GM23338 (cell line): ENCODE measurements around the gene PTGDS. TPM values are rescaled to one million over a fixed set of nuclear protein-coding genes. Genes with fewer than 3 reads are reported as not detected.

Experiments used
- ATAC-seq: fragments of 200-7000 bp; cut with Tn5 transposase; 3 replicates; pipeline ENCODE4 v1.9.1; 2020
- DNase-seq: peaks from one replicate; pipeline ENCODE4 v3.0.0-alpha.2; 2015; ENCODE audit warnings: low spot score
- H2AFZ ChIP-seq: fragments of 200-600 bp; sonication (generic); 2 replicates; pipeline ENCODE4 v1.8.0; 2016; ENCODE audit warnings: antibody characterized with exemption, mild to moderate bottlenecking, moderate library complexity
- H3F3A ChIP-seq: fragments of 200-600 bp; sonication (generic); replicated peaks from 2 replicates; pipeline ENCODE4 v1.8.0; 2017; ENCODE audit warnings: antibody characterized with exemption, mixed run types, low read depth
- H3K27ac ChIP-seq: fragments of 200-600 bp; sonication (generic); 2 replicates; pipeline ENCODE4 v1.6.1; 2016; ENCODE audit warnings: low read depth
- H3K27me3 ChIP-seq: fragments of 200-600 bp; sonication (generic); 2 replicates; pipeline ENCODE4 v1.8.0; 2016; ENCODE audit warnings: mild to moderate bottlenecking, mixed run types, moderate library complexity; ENCODE audit not compliant: insufficient read depth
- H3K36me3 ChIP-seq: fragments of 200-600 bp; sonication (generic); 2 replicates; pipeline ENCODE4 v1.8.0; 2016; ENCODE audit warnings: mild to moderate bottlenecking; ENCODE audit not compliant: insufficient read depth
- H3K4me1 ChIP-seq: fragments of 200-600 bp; sonication (generic); 2 replicates; pipeline ENCODE4 v1.8.0; 2016; ENCODE audit warnings: mild to moderate bottlenecking, moderate library complexity; ENCODE audit not compliant: insufficient read depth
- H3K4me2 ChIP-seq: fragments of 200-600 bp; sonication (generic); 2 replicates; pipeline ENCODE4 v1.7.1; 2017; ENCODE audit warnings: mixed run types
- H3K4me3 ChIP-seq: fragments of 200-600 bp; sonication (generic); 2 replicates; pipeline ENCODE4 v1.6.1; 2016; ENCODE audit warnings: mixed run types
- H3K79me2 ChIP-seq: fragments of 200-600 bp; sonication (generic); replicated peaks from 2 replicates; pipeline ENCODE4 v1.8.0; 2017; ENCODE audit warnings: mild to moderate bottlenecking; ENCODE audit not compliant: insufficient read depth
- H3K9me2 ChIP-seq: fragments of 200-600 bp; sonication (generic); 2 replicates; pipeline ENCODE4 v1.8.0; 2017; ENCODE audit not compliant: insufficient read depth
- H4K20me1 ChIP-seq: fragments of 200-600 bp; sonication (generic); replicated peaks from 2 replicates; pipeline ENCODE4 v1.8.0; 2017; ENCODE audit warnings: mild to moderate bottlenecking; ENCODE audit not compliant: insufficient read depth
- H3K27ac Mint-ChIP-seq: 2 replicates; pipeline ENCODE4 v1.8.0; 2020; ENCODE audit warnings: inconsistent platforms, mild to moderate bottlenecking, moderate library complexity, mixed read lengths
- H3K27me3 Mint-ChIP-seq: 3 replicates; pipeline ENCODE4 v1.8.0; 2022; ENCODE audit warnings: low read depth, mild to moderate bottlenecking, moderate library complexity, mixed read lengths, inconsistent platforms; ENCODE audit not compliant: insufficient read depth, poor library complexity
- H3K36me3 Mint-ChIP-seq: 3 replicates; pipeline ENCODE4 v1.8.0; 2021; ENCODE audit warnings: low read depth, mild to moderate bottlenecking, inconsistent platforms, moderate library complexity, mixed read lengths
- H3K4me1 Mint-ChIP-seq: 3 replicates; pipeline ENCODE4 v1.8.0; 2020; ENCODE audit warnings: mild to moderate bottlenecking, inconsistent platforms, mixed read lengths
- H3K4me3 Mint-ChIP-seq: 3 replicates; pipeline ENCODE4 v1.8.0; 2021; ENCODE audit warnings: moderate library complexity, mild to moderate bottlenecking, inconsistent platforms, mixed read lengths
- H3K9me3 Mint-ChIP-seq: 3 replicates; pipeline ENCODE4 v1.8.0; 2020; ENCODE audit warnings: moderate library complexity, mild to moderate bottlenecking, inconsistent platforms, mixed read lengths
- CREB1 ChIP-seq: fragments of 250-450 bp; sonication (Bioruptor Pico); IDR thresholded peaks from 2 replicates; pipeline ENCODE4 v1.5.0; 2020; ENCODE audit warnings: low read depth, mild to moderate bottlenecking, moderate library complexity
- CTCF ChIP-seq, 2 experiments: fragments of 200-600 bp in 1 of 2; sonication (generic) in 1 of 2; conservative IDR thresholded peaks; 2 replicates each; pipeline versions ENCODE4 v1.5.1 to v1.6.1; 2016 to 2017; ENCODE audit warnings: antibody characterized with exemption in 2 of 2, low read depth in 2 of 2, mild to moderate bottlenecking in 2 of 2, moderate library complexity in 1 of 2
- EZH2 ChIP-seq: fragments of 200-600 bp; sonication (generic); IDR thresholded peaks from one replicate; pipeline ENCODE4 v1.8.0; 2017; ENCODE audit warnings: antibody characterized with exemption, mild to moderate bottlenecking, low read depth; ENCODE audit not compliant: unreplicated experiment
- EZH2phosphoT487 ChIP-seq: fragments of 200-600 bp; sonication (generic); IDR thresholded peaks from one replicate; pipeline ENCODE4 v1.8.1; 2018; ENCODE audit warnings: antibody characterized with exemption; ENCODE audit not compliant: unreplicated experiment
- JUNB ChIP-seq: IDR thresholded peaks from one replicate; pipeline ENCODE4 v1.6.1; 2016; ENCODE audit warnings: antibody characterized with exemption; ENCODE audit not compliant: unreplicated experiment
- NANOG ChIP-seq: IDR thresholded peaks from 2 replicates; pipeline ENCODE4 v1.6.1; 2016; ENCODE audit warnings: antibody characterized with exemption, borderline replicate concordance
- POLR2AphosphoS5 ChIP-seq: IDR thresholded peaks from 2 replicates; pipeline ENCODE4 v1.6.1; 2016; ENCODE audit warnings: antibody characterized with exemption, low read depth
- REST ChIP-seq: IDR thresholded peaks from one replicate; pipeline ENCODE4 v1.6.1; 2018; ENCODE audit warnings: antibody characterized with exemption; ENCODE audit not compliant: unreplicated experiment
- STAT1 ChIP-seq: IDR thresholded peaks from one replicate; pipeline ENCODE4 v1.6.1; 2016; ENCODE audit warnings: antibody characterized with exemption; ENCODE audit not compliant: unreplicated experiment
- ZNF114 ChIP-seq: fragments of 250-450 bp; sonication (Bioruptor Pico); IDR thresholded peaks from 2 replicates; pipeline ENCODE4 v1.5.0; 2020; ENCODE audit warnings: mild to moderate bottlenecking, moderate library complexity
- ZNF331 ChIP-seq: fragments of 250-450 bp; sonication (Bioruptor Pico); IDR thresholded peaks from 2 replicates; pipeline ENCODE4 v1.5.0; 2020; ENCODE audit warnings: low read depth, mild to moderate bottlenecking, moderate library complexity
- polyA plus RNA-seq: library from polyadenylated mRNA; unstranded; fragments of >200 nt; fragmentation: Nextera tagmentation; extraction: Ambion mirVana; gene quantifications from 2 replicates; pipeline ENCODE4 v1.2.1, GENCODE V29; 2016
- total RNA-seq: library from RNA; depleted of rRNA; stranded (reverse); fragments of >200 nt; shearing (Covaris generic); gene quantifications from 2 replicates; pipeline ENCODE4 v1.2.3, GENCODE V29; 2014

The PTGDS gene
- total and polyA plus RNA-seq, 2 experiments from 2014 or later: 1.9 to 3.1 TPM

- no peak for TF ChIP-seq CTCF (conservative IDR thresholded peaks at IDR 0.05; ENCODE audit: low read depth in 2 of 2)
- TF ChIP-seq JUNB: no peak
- TF ChIP-seq EZH2phosphoT487: no peak
- TF ChIP-seq STAT1: no peak
- TF ChIP-seq CREB1 (CRISPR knock-in tag): no peak
Observed at GRCh38 chr9:136983167-136983566, 5.9 kb downstream of the PTGDS start (continued).

- H3K27ac ChIP-seq: no peak overlapping the region
- peaks cover 3% of the 10 kb centered on the region; the same call in 1 of the 2 replicates for H3K4me1 ChIP-seq
- no peak overlapping the region for H2AFZ ChIP-seq
- Mint-ChIP-seq H3K36me3 (no peaks in the 10 kb centered on the region; the same call in 2 of the 3 replicates), H3K9me3 (no peaks in the 10 kb centered on the region), H3K27ac (no peak overlapping the region), H3K27me3 (peaks cover 22% of the 10 kb centered on the region), H3K4me1 (no peaks in the 10 kb centered on the region; the same call in 2 of the 3 replicates), H3K4me3 (0 out of 3 replicates have a peak overlapping the region, but pooled peaks have one; percentile 2)
- DNase-seq: no peak
- H4K20me1 ChIP-seq: no peaks in the 10 kb centered on the region
- no peaks in the 10 kb centered on the region for H3K36me3 ChIP-seq
- no peaks in the 10 kb centered on the region for H3K79me2 ChIP-seq
- no peak overlapping the region for H3K4me3 ChIP-seq
- no peaks in the 10 kb centered on the region for H3K9me2 ChIP-seq
- H3F3A ChIP-seq: no peaks in the 10 kb centered on the region
- no peak for ATAC-seq
- no peak overlapping the region for H3K4me2 ChIP-seq
- peaks cover 39% of the 10 kb centered on the region for H3K27me3 ChIP-seq
- no peak for TF ChIP-seq EZH2phosphoT487
- no peak for TF ChIP-seq CREB1 (CRISPR knock-in tag)
- no peak for TF ChIP-seq POLR2AphosphoS5
- TF ChIP-seq STAT1: no peak
- no peak for TF ChIP-seq ZNF114 (CRISPR knock-in tag)
- TF ChIP-seq ZNF331 (CRISPR knock-in tag): no peak
- no peak for TF ChIP-seq REST
- TF ChIP-seq EZH2: no peak
- no peak for TF ChIP-seq NANOG
- no peak for TF ChIP-seq CTCF (conservative IDR thresholded peaks at IDR 0.05; ENCODE audit: low read depth in 2 of 2)
Observed at GRCh38 chr9:136983656-136984314, 6.5 kb downstream of the PTGDS start.
